ENCODE results near the gene TSACC. TPM values are rescaled to one million over a fixed set of nuclear protein-coding genes. Genes with fewer than 3 reads are reported as not detected.

Gene TSACC
- polyA plus RNA-seq, 3 donors = 0.67 TPM; not detected in 2

DNA sequence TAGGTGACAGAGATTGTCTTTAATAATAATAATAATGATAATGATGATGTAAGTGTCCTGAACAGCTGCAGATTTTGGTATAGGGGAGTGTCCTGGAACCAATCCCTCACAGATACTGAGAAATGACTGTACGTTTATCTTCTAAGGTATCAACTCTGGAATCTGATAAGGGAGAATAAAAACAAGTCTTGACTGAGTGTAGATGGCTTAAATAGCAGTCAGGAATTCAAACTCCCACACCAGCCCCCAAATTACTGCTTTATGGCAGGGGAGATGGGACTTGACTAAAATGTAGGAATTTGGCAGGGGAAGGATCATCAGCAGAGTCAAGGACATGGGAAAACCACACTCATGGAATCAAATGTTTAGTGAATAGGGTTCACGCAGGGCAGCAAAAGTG lies 33.1 kb upstream of the TSACC start:
- Histone ChIP-seq H3K4me3 (replicated peaks in 1 of 3; ENCODE audit: low read depth in 2 of 3, low read length in 3 of 3) (no peak overlapping the region), H4K20me1 (ENCODE audit: insufficient read depth, low read length) (no peaks in the 10 kb centered on the region), H3K9me3 (replicated peaks in 1 of 2; ENCODE audit: control insufficient read depth in 1 of 2, insufficient read depth in 1 of 2, low read length in 2 of 2) (no peaks in the 10 kb centered on the region), H3K27ac (ENCODE audit: low read depth in 1 of 2, low read length in 2 of 2) (no peak overlapping the region), H3K4me1 (ENCODE audit: control insufficient read depth in 1 of 2, insufficient read depth in 2 of 2, low read length in 2 of 2) (no peaks in the 10 kb centered on the region), H3K36me3 (replicated peaks in 1 of 2; ENCODE audit: control insufficient read depth in 1 of 2, insufficient read depth in 2 of 2, low read length in 2 of 2) (peaks cover 31 to 42% of the 10 kb centered on the region in 2 donors), H2AFZ (ENCODE audit: insufficient read depth, low read depth, low read length, poor library complexity, severe bottlenecking) (no peak overlapping the region), H3K9ac (ENCODE audit: insufficient read depth, low read length, poor library complexity, severe bottlenecking) (no peak overlapping the region), H3K4me2 (replicated peaks; ENCODE audit: extremely low read depth, low read length, poor library complexity, severe bottlenecking) (no peak overlapping the region), H3K27me3 (ENCODE audit: control insufficient read depth in 2 of 2, insufficient read depth in 2 of 2, low read length in 2 of 2) (no peaks in the 10 kb centered on the region), H3K79me2 (ENCODE audit: insufficient read depth, low read length) (no peaks in the 10 kb centered on the region)
- DNase-seq = no peak
- Mint-ChIP-seq H3K27ac (peak overlapping the region in 3 of 7 donors; percentile 6 to 54 (median 42)), H3K4me1 (peaks cover 3% of the 10 kb centered on the region), H3K4me3 (no peak overlapping the region), H3K27me3 (ENCODE audit: low read depth in 3 of 3) (peaks cover 0 to 3% (median 0%) of the 10 kb centered on the region in 3 donors), H3K9me3 (no peaks in the 10 kb centered on the region), H3K36me3 (peaks cover 40 to 65% of the 10 kb centered on the region in 2 donors)
- WGBS (ENCODE audit: insufficient coverage) = 85% methylated on average over 1 of the region's 2 CpGs
- intact Hi-C loops (cut with micrococcal nuclease) = loop anchor here in 1 of 2 donors (5.0 kb wide), 1 partner anchor 43 kb away; no protein-coding TSS in a partner anchor
- TF ChIP-seq, protein P1, sequence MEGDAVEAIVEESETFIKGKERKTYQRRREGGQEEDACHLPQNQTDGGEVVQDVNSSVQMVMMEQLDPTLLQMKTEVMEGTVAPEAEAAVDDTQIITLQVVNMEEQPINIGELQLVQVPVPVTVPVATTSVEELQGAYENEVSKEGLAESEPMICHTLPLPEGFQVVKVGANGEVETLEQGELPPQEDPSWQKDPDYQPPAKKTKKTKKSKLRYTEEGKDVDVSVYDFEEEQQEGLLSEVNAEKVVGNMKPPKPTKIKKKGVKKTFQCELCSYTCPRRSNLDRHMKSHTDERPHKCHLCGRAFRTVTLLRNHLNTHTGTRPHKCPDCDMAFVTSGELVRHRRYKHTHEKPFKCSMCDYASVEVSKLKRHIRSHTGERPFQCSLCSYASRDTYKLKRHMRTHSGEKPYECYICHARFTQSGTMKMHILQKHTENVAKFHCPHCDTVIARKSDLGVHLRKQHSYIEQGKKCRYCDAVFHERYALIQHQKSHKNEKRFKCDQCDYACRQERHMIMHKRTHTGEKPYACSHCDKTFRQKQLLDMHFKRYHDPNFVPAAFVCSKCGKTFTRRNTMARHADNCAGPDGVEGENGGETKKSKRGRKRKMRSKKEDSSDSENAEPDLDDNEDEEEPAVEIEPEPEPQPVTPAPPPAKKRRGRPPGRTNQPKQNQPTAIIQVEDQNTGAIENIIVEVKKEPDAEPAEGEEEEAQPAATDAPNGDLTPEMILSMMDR (IDR thresholded peaks at IDR 0.05) = no peak

DNA sequence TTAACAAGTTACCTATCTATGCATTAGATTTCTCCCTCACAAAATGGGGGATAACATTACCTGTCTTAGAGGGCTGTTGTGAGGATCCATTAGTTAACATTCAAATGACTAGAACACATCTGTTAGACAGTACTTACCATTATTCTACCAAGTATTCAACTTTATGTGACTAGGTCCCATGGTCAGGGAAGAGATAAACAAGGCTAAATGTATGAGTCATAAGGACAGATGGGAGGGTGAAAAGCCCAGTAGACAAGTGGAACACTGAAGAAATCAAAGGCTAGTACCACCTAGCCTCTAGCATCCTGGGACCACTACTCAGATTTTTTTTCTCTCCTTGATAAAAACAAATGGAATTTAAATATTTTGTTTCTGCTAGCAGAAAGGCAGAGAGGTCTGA lies 30.2 kb upstream of the TSACC start:
- Histone ChIP-seq H3K27ac (ENCODE audit: low read depth in 1 of 2, low read length in 2 of 2) (no peak overlapping the region), H3K9ac (ENCODE audit: insufficient read depth, low read length, poor library complexity, severe bottlenecking) (no peak overlapping the region), H2AFZ (ENCODE audit: insufficient read depth, low read depth, low read length, poor library complexity, severe bottlenecking) (no peak overlapping the region), H3K9me3 (replicated peaks in 1 of 2; ENCODE audit: control insufficient read depth in 1 of 2, insufficient read depth in 1 of 2, low read length in 2 of 2) (no peaks in the 10 kb centered on the region), H3K36me3 (replicated peaks in 1 of 2; ENCODE audit: control insufficient read depth in 1 of 2, insufficient read depth in 2 of 2, low read length in 2 of 2) (peaks cover 51 to 70% of the 10 kb centered on the region in 2 donors), H3K4me3 (replicated peaks in 1 of 3; ENCODE audit: low read depth in 2 of 3, low read length in 3 of 3) (no peak overlapping the region), H3K79me2 (ENCODE audit: insufficient read depth, low read length) (no peaks in the 10 kb centered on the region), H3K27me3 (ENCODE audit: control insufficient read depth in 2 of 2, insufficient read depth in 2 of 2, low read length in 2 of 2) (no peaks in the 10 kb centered on the region), H4K20me1 (ENCODE audit: insufficient read depth, low read length) (no peaks in the 10 kb centered on the region), H3K4me2 (replicated peaks; ENCODE audit: extremely low read depth, low read length, poor library complexity, severe bottlenecking) (no peak overlapping the region), H3K4me1 (ENCODE audit: control insufficient read depth in 1 of 2, insufficient read depth in 2 of 2, low read length in 2 of 2) (peaks cover 10% of the 10 kb centered on the region in 2 donors)
- no peak overlapping the region for H3K27ac Mint-ChIP-seq
- peaks cover 0 to 2% (median 0%) of the 10 kb centered on the region in 7 donors for H3K9me3 Mint-ChIP-seq
- peaks cover 16% of the 10 kb centered on the region for H3K4me1 Mint-ChIP-seq
- TF ChIP-seq, protein P1 (IDR thresholded peaks at IDR 0.05) = no peak
- H3K36me3 Mint-ChIP-seq = peaks cover 61 to 93% of the 10 kb centered on the region in 2 donors
- peaks cover 0 to 1% (median 0%) of the 10 kb centered on the region in 3 donors for H3K27me3 Mint-ChIP-seq (ENCODE audit: low read depth in 3 of 3)
- DNase-seq = no peak
- intact Hi-C loops (cut with micrococcal nuclease) = loop anchor here in 1 of 2 donors (5.0 kb wide), 1 partner anchor 46 kb away; no protein-coding TSS in a partner anchor
- no peak overlapping the region for H3K4me3 Mint-ChIP-seq

Data from CD14-positive monocyte (primary cell).